Measurements from ENCODE around the gene ITPR2.
"Not testable (repeated sequence)": the region's sequence is repeated elsewhere in the genome, so short reads cannot be mapped to it uniquely, and the experiment has no call there.

ITPR2 gene

GRCh38 chr12:26848156-26848825 lies 15.3 kb upstream of the ITPR2 start:
- peak; percentile 10 for DNase-seq

GRCh38 chr12:26847431-26847830 lies 14.4 kb upstream of the ITPR2 start:
- DNase-seq = no peak

GRCh38 chr12:26846416-26846815 lies 13.4 kb upstream of the ITPR2 start:
- no peak for DNase-seq

- DNase-seq = peak; percentile 79
Measured at GRCh38 chr12:26845984-26846383, 13.0 kb upstream of the ITPR2 start.

- peak; percentile 45 for DNase-seq
Measured at GRCh38 chr12:26845057-26845666, 12.2 kb upstream of the ITPR2 start.

- no peak for DNase-seq
Measured at GRCh38 chr12:26843311-26843710, 10.3 kb upstream of the ITPR2 start.

- no peak for DNase-seq
Measured at GRCh38 chr12:26841085-26841484, 8.1 kb upstream of the ITPR2 start.

- DNase-seq = no peak
Measured at GRCh38 chr12:26839512-26839911, 6.5 kb upstream of the ITPR2 start.

- DNase-seq = no peak
Measured at GRCh38 chr12:26838888-26839416, 6.0 kb upstream of the ITPR2 start.

- DNase-seq = no peak
Measured at GRCh38 chr12:26836201-26836600, 3.2 kb upstream of the ITPR2 start.

- DNase-seq = not testable (repeated sequence)
Measured at GRCh38 chr12:26834503-26835060, 1.6 kb upstream of the ITPR2 start.

GRCh38 chr12:26833743-26834490 lies 923 bp upstream of the ITPR2 start:
- no peak for DNase-seq

- DNase-seq = peak; percentile 72
Measured at GRCh38 chr12:26831951-26832821, 808 bp downstream of the ITPR2 start.

- no peak for DNase-seq
Measured at GRCh38 chr12:26830783-26831551, 2.0 kb downstream of the ITPR2 start.

GRCh38 chr12:26830363-26830762 lies 2.6 kb downstream of the ITPR2 start:
- no peak for DNase-seq

GRCh38 chr12:26828280-26829073 lies 4.5 kb downstream of the ITPR2 start:
- no peak for DNase-seq

- no peak for DNase-seq
Measured at GRCh38 chr12:26826437-26826836, 6.6 kb downstream of the ITPR2 start.

GRCh38 chr12:26825459-26826016 lies 7.5 kb downstream of the ITPR2 start:
- DNase-seq = no peak

- DNase-seq = peak; percentile 57
Measured at GRCh38 chr12:26823390-26823789, 9.6 kb downstream of the ITPR2 start.

- DNase-seq = peak; percentile 43
Measured at GRCh38 chr12:26822026-26822425, 11.0 kb downstream of the ITPR2 start.

Measured in fibroblast of skin of abdomen (primary cell).